Glutamatergic neuron (in vitro differentiated cells): Measurements from ENCODE around the gene ADO. TPM values are rescaled to one million over a fixed set of nuclear protein-coding genes. Genes with fewer than 3 reads are reported as not detected.

Experiments used
- DNase-seq: peaks from one replicate; pipeline ENCODE4 v3.0.0; 2022
- H3K27ac Mint-ChIP-seq: one replicate; pipeline ENCODE4 v1.8.0; 2020; ENCODE audit warnings: mild to moderate bottlenecking, mixed read lengths, inconsistent platforms; ENCODE audit not compliant: unreplicated experiment
- H3K27me3 Mint-ChIP-seq: one replicate; pipeline ENCODE4 v1.8.0; 2020; ENCODE audit warnings: mild to moderate bottlenecking, moderate library complexity, mixed read lengths, inconsistent platforms; ENCODE audit not compliant: unreplicated experiment
- H3K36me3 Mint-ChIP-seq: one replicate; pipeline ENCODE4 v1.8.0; 2020; ENCODE audit warnings: mild to moderate bottlenecking, mixed read lengths, inconsistent platforms; ENCODE audit not compliant: unreplicated experiment
- H3K4me1 Mint-ChIP-seq: one replicate; pipeline ENCODE4 v1.8.0; 2020; ENCODE audit warnings: mild to moderate bottlenecking, low read depth, mixed read lengths, inconsistent platforms; ENCODE audit not compliant: unreplicated experiment
- H3K4me3 Mint-ChIP-seq: one replicate; pipeline ENCODE4 v1.8.0; 2020; ENCODE audit warnings: mild to moderate bottlenecking, mixed read lengths, inconsistent platforms; ENCODE audit not compliant: unreplicated experiment
- H3K9me3 Mint-ChIP-seq: one replicate; pipeline ENCODE4 v1.8.0; 2020; ENCODE audit warnings: mild to moderate bottlenecking, moderate library complexity, mixed read lengths, inconsistent platforms; ENCODE audit not compliant: unreplicated experiment
- CTCF ChIP-seq: fragments of 200-600 bp; sonication (generic); IDR thresholded peaks from one replicate; pipeline ENCODE4 v1.5.0; 2021; ENCODE audit not compliant: partially characterized antibody, unreplicated experiment
- total RNA-seq: library from RNA; stranded (reverse); fragmentation: NEBNext Ultra II Directional; extraction: Animal tissue kit (Norgen Biotek cat#: 25700); gene quantifications from one replicate; pipeline ENCODE4 v1.2.1, GENCODE V29; 2021; ENCODE audit not compliant: unreplicated experiment

Gene ADO
- total RNA-seq, 1 donor from 2014 or later: 32.5 TPM

- no peak for DNase-seq
- no peaks in the 10 kb centered on the region for H3K36me3 Mint-ChIP-seq
- peak overlapping the region; percentile 86 for H3K4me3 Mint-ChIP-seq
- peaks cover 12% of the 10 kb centered on the region for H3K4me1 Mint-ChIP-seq
- H3K27ac Mint-ChIP-seq: no peak overlapping the region
- peaks cover 27% of the 10 kb centered on the region for H3K27me3 Mint-ChIP-seq
- no peak for TF ChIP-seq CTCF
- H3K9me3 Mint-ChIP-seq: peaks cover 14% of the 10 kb centered on the region
Observed at GRCh38 chr10:62813981-62814380, 9.5 kb downstream of the ADO start.

GRCh38 chr10:62814756-62815380 lies 10.3 kb downstream of the ADO start:
- H3K9me3 Mint-ChIP-seq: peaks cover 16% of the 10 kb centered on the region
- no peak for TF ChIP-seq CTCF
- peaks cover 30% of the 10 kb centered on the region for H3K27me3 Mint-ChIP-seq
- H3K4me1 Mint-ChIP-seq: peaks cover 12% of the 10 kb centered on the region
- peak; percentile 40 for DNase-seq
- H3K27ac Mint-ChIP-seq: peak overlapping the region; percentile 52
- no peaks in the 10 kb centered on the region for H3K36me3 Mint-ChIP-seq
- H3K4me3 Mint-ChIP-seq: peak overlapping the region; percentile 99

GRCh38 chr10:62815381-62816075 lies 11.0 kb downstream of the ADO start:
- Mint-ChIP-seq H3K9me3 (peaks cover 16% of the 10 kb centered on the region), H3K4me3 (peak overlapping the region; percentile 99), H3K27ac (peak overlapping the region; percentile 17), H3K4me1 (peaks cover 12% of the 10 kb centered on the region), H3K36me3 (no peaks in the 10 kb centered on the region), H3K27me3 (peaks cover 33% of the 10 kb centered on the region)
- DNase-seq: peak; percentile 36
- no peak for TF ChIP-seq CTCF

- peaks cover 33% of the 10 kb centered on the region for H3K27me3 Mint-ChIP-seq
- H3K36me3 Mint-ChIP-seq: no peaks in the 10 kb centered on the region
- TF ChIP-seq CTCF: no peak
- H3K4me3 Mint-ChIP-seq: peak overlapping the region; percentile 99
- H3K4me1 Mint-ChIP-seq: peaks cover 12% of the 10 kb centered on the region
- H3K9me3 Mint-ChIP-seq: peaks cover 16% of the 10 kb centered on the region
- DNase-seq: no peak
- H3K27ac Mint-ChIP-seq: peak overlapping the region; percentile 17
Observed at GRCh38 chr10:62816076-62816330, 11.5 kb downstream of the ADO start.
